Daoy (cell line): ENCODE data around the gene SMS. TPM values are rescaled to one million over a fixed set of nuclear protein-coding genes. Genes with fewer than 3 reads are reported as not detected.

Source experiments
- DNase-seq: peaks from one replicate; pipeline ENCODE4 v3.0.0-alpha.2; 2015; ENCODE audit warnings: low read depth
- total RNA-seq: library from RNA; depleted of rRNA; stranded (reverse); fragments of >200 nt; shearing (Covaris generic); gene quantifications from 2 replicates; pipeline ENCODE4 v1.2.3, GENCODE V29; 2014; rRNA removed

The SMS gene
- 344 and 384 TPM in 2 replicates for total RNA-seq

GRCh38 chrX:21940356-21940829 lies at the start of gene SMS:
SMS (plus strand) TSS chrX:21940709; CDS start chrX:21940825, 116 bp downstream.
- DNase-seq: peak; percentile 87

GRCh38 chrX:21905313-21905712 lies 35.2 kb upstream of the SMS start:
- no peak for DNase-seq

GRCh38 chrX:21905953-21906352 lies 34.6 kb upstream of the SMS start:
- DNase-seq: no peak

DNA sequence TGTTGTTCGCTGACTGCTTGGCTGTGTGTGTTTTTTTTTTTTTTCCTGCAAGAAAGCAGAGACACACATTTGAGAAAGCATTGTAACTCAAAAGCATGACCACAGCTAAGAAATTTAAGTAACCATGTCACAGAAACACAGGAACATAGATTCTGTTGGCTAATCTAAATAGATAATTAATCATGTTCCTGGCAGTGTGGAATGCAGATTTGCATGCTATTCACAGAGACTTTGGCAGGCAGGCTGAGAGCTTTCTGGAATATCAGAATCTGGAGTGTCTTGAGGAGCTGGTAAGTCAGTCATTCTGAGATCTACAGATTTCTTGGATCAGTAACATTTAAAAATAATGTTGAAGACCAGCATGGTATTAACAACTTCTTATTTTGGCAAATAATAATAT lies 33.2 kb upstream of the SMS start:
- no peak for DNase-seq

- no peak for DNase-seq
Measured at GRCh38 chrX:21911481-21911880, 29.0 kb upstream of the SMS start.

GRCh38 chrX:21912220-21912619 lies 28.3 kb upstream of the SMS start:
- DNase-seq: no peak

- no peak for DNase-seq
Measured at GRCh38 chrX:21912989-21913388, 27.5 kb upstream of the SMS start.

DNA sequence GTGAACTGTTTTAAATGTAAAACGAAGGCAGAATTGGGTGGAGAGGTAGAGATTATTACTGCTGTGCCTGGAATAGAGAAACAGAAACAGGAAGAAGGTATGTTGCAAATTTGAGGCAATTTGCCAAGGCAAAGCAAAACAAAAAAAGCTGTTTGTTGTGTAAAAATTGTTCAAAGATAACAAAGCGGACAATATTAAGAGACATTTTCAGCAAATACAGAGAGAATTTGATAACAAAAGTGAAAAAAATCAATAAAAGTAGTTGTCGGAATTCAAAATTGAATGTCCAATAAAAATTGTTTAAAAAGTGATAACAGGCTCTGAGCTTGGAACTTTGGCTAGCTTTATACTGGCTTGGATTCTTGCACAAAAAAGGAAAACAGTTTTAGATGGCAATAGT lies 14.4 kb upstream of the SMS start:
- no peak for DNase-seq

GRCh38 chrX:21926527-21927278 lies 13.8 kb upstream of the SMS start:
- DNase-seq: peak; percentile 82

- no peak for DNase-seq
Measured at GRCh38 chrX:21929209-21929608, 11.3 kb upstream of the SMS start.

- DNase-seq: no peak
Measured at GRCh38 chrX:21930986-21931385, 9.5 kb upstream of the SMS start.

DNA sequence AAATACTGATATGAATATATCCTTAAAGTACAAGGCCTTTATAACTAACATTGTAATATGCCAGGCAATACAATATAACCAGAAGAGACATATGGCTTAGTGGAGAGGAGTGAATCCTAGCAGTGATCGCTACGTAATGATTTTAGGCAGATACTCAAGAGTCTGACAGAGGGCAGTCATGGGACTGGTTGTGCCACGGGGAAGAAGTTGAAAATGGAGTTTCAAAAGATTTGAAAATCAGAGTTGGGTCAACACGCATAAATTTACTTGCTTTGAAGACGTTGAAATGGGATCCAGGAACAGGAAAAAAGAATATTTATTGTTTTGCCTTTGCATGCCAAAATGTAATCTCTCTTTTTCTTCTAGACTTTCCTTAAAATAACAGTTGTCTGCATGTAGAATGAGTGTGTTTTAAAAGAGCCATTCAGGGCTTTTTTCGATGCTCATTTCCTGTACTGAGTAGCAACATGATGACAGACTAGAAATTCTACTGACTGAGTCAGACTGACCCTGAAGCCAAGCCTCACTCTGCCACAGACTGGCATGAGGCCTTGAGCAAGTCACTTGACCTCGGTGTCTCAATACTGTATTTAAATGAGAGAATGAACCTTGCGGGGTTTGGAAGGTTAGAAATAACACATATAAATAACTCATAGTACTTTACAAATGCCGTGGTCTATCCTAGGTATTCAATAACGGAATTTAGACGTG lies 8.1 kb upstream of the SMS start:
- peak; percentile 81 for DNase-seq

DNA sequence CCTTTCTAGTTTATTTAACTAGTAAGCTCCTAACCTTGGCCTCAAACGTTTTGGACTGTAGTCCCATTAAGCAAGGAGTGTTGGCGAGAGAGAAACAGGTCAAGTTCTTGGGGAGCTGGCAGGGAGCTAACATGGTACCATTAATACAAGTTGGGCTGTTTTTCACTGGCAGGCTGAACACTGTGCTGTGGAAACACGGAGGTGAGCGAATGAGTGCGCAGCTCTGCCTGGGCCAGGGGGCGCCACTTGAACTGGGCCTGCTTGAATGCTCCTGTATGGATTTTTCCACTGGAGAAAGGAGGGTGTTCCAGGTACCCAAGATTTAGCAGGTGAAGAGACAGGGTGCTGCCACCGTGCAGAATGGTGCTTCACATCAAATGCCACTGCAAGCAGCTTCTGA lies 7.4 kb upstream of the SMS start:
- DNase-seq: no peak

GRCh38 chrX:21934414-21934813 lies 6.1 kb upstream of the SMS start:
- DNase-seq: no peak

GRCh38 chrX:21939906-21940305 lies 603 bp upstream of the SMS start:
- DNase-seq: no peak

DNA sequence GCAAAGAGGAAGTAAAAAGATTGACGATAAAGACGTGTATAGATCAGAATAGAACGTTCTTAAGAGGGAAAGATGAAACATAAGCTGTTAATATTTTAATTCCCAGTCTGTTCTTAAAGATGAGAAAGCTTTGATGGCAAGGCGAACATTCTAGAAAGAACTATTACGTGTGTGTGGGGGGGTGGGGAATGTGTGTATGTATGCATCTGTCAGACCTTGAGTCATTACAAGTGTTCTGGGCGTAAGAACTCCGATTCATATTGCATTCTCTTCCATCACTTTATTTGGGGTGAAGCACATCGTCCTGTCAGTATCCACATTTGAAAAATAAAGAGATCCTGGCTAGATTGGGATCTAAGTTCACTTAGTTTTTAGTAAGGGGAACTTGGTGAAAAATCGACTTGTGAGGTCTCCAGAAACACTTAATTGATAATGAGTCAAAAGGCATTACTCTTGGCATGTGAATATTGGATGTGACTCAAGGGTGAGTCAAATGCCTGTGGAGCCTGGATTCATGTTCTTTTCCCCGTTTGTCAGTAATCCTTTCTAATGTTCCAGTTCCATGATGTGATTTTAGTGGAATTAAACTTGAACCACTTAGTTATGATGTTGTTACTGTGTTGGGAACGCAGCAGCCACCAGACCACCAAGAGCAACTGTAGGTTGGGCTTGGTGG lies 3.1 kb downstream of the SMS start:
- DNase-seq: peak; percentile 77

GRCh38 chrX:21944136-21944615 lies 3.7 kb downstream of the SMS start:
- peak; percentile 40 for DNase-seq

DNA sequence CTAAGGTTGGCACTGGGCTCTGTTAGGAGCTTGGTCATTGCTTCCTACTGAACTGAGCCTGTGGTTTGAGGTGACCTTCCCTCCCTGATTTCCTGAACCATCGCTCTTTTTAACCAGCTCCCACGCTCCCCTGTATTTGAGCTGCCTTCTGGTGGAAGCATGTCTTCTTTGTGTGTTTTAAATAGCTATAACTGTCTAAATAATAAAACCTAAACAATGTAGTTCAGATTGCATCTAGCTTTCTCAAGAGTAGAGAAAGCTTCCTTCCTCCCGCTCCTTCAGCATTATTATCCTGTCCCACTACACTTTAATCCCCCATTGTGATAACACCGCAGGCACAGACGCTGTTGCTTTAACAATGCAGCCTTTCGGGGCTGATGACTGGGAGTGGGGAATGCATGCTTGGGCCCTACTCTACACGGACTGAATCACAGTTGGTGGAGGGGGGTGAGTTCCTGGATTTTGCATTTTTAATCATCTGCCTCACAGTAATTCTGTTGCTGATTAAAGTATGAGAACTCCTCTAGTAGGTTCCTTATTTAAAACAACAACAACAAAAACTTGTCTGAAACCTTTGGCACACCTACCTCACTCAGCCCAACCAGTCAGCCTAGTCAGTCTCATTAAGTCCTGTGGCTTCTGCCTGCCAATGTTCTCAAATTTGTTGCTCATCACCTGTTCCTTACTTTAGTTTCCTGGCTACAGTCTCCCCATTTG lies 6.6 kb downstream of the SMS start:
- peak; percentile 53 for DNase-seq

DNA sequence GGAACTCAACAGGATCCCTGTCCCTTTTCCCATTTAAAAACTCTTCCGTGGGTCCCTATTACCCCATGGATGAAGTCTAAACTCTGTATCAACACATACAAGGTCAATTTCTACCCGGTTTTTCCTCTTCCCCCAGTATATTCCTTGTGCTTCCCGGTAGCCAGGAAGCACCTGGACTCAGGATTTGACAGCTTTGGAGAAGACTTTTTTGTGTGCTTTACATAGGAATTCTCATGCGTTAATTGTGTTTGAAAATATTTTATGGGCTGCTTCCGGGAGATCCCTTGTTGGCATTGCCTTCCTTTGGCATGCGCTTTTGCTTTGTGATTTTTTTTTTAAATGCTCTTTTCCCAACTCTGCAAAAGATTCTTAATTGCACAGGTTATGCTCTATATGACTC lies 7.2 kb downstream of the SMS start:
- no peak for DNase-seq

DNA sequence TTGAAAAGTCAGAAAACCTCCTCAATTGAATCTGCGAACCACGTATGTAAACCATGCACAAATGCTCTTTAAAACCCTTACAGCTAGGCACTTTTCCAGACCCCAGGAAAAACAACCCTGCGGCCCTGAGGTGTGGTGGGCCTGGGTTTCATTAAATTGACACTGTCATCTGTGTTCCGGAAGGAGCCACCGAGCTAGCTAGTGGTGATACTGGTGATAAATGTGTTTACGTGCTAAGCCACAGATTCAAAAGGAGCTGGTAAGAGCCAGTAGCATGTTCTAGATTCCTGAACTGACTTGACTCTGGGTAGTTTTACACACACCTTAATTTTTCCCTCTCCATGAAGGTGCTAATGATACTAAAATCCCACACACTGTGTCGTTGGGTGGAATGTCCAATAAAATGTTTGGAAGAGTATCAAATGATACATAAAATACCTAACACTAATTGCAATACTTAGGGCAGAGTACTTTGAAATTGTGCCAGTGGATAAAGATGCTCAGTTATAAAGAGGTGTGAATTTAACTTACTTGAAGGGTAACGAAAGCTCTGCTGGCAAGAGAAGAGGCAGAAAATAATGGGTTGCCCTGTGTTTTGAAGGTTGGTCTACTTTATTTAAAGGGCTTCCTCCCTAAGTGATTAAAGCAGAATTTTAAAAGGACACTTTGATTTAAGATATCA lies 8.5 kb downstream of the SMS start:
- no peak for DNase-seq

- no peak for DNase-seq
Measured at GRCh38 chrX:21949689-21950088, 9.2 kb downstream of the SMS start.
